Heart left ventricle (tissue), 13 donors: Measurements from ENCODE around the gene KRT8.

ENCODE experiments used
- POLR2A ChIP-seq, 2 donors: fragments of 450-650 bp; IDR thresholded peaks; one replicate each; pipeline ENCODE4 v1.6.1; 2017; ENCODE audit warnings: antibody characterized with exemption in 2 of 2, mild to moderate bottlenecking in 2 of 2, moderate library complexity in 2 of 2
- TF ChIP-seq, protein P1 (sequence below), 12 donors: fragments of 200-600 bp; sonication (generic) in 4 of 12; IDR thresholded peaks; one replicate each; pipeline versions ENCODE4 v1.5.0 to v1.8.0; 2018 to 2022; ENCODE audit warnings: antibody characterized with exemption in 12 of 12, mild to moderate bottlenecking in 5 of 12
- donor health status: ischemic (EF 13 %, LVEDD 7.1; RV severe dilation, severe dysfunction).
- donor health status: DM: no; HTN: yes; CAD: no.
- donor health status: DM: no; HTN: no; CAD: no.
- donor health status: ischemic (EF 25% LVEDD 6.9; RV normal size, moderate dysfunction).
- donor health status: ischemic (EF 25% LVEDD 5.7; RV mildly dilated, moderate dysfunction).
- donor health status: ischemic (EF 35%, LVEDD 5.7; RV mildly dilated, moderate dysfunction).
- donor health status: nonischemic (EF 11% LVEDD 7.7; RV severe dilation, severe dysfunction).
- donor health status: DM: yes; HTN: yes; CAD: no.
- donor health status: PGD.
- donor health status: ischemic (EF 29% LVEDD 5.4; RV normal size, mild dysfunction).
- donor health status: nonischemic (EF 23%, LVEDD 6.1; RV moderate dilation, normal function).

DNA sequence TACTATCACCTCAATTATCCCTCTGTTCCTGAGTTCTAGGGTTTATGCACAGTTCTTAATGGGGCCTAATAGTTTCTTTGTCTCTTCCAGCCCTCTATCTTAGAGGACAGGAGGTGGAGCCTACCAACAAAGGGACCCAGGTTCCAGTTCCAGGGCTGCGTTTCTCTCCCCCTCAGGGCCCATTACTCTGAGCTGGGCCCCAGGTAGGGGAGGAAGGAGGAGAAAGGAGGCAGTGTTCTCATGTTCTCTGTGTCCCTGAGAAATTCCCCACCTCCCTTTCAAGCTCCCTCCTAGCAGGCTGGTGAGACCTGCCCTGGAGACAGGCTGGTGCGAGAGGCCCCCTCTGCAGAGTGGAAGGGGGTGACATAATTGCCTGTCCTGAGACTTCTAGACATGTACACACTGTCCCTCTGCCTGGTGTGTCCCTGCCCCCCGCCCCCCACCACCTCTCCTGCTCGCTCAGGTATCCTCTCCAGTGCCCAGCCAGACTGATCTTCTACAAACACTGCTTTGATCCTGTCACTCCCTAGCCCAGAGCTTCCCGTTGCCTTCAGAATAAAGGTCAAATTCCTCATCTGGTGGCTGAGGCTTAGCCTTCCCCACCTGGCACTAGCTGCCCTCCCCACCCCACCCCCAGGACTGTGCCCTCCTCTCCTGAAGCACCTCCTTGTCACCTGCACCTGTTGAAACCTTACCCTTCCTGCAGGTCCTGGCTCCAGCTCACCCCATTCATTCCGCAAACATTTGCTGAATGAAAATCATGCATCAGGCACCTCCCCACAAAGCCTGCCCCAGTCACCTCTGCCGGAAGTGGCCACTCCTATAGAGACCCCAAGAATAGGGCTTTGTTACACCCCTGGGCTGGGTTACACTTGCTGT, 21.1 kb upstream of the KRT8 start:
- TF ChIP-seq POLR2A (IDR thresholded peaks at IDR 0.05), result no peak
- TF ChIP-seq, protein P1, sequence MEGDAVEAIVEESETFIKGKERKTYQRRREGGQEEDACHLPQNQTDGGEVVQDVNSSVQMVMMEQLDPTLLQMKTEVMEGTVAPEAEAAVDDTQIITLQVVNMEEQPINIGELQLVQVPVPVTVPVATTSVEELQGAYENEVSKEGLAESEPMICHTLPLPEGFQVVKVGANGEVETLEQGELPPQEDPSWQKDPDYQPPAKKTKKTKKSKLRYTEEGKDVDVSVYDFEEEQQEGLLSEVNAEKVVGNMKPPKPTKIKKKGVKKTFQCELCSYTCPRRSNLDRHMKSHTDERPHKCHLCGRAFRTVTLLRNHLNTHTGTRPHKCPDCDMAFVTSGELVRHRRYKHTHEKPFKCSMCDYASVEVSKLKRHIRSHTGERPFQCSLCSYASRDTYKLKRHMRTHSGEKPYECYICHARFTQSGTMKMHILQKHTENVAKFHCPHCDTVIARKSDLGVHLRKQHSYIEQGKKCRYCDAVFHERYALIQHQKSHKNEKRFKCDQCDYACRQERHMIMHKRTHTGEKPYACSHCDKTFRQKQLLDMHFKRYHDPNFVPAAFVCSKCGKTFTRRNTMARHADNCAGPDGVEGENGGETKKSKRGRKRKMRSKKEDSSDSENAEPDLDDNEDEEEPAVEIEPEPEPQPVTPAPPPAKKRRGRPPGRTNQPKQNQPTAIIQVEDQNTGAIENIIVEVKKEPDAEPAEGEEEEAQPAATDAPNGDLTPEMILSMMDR (IDR thresholded peaks at IDR 0.05), result no peak
